Measurements from ENCODE around the gene DTD1.

The DTD1 gene

DNA sequence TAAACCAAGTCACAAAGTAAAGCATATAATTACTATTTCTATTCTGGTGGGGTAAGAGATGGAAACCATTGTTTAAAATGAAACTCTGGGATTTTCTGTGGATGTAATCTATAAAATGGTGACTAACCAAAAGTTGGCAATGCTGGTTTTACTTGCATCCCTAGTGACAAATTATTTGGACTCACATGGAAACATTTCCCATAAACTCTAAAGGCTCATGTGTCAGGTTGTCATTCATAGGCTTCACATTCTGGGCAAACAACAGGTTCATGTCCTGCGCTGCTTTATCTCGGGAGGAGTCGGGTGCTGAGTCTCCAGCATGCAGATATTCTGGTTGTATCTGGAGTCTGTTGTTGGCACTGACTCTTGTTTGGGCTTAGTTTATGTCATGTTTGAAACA is 127.7 kb downstream of the DTD1 start:
- DNase-seq: no peak

DNA sequence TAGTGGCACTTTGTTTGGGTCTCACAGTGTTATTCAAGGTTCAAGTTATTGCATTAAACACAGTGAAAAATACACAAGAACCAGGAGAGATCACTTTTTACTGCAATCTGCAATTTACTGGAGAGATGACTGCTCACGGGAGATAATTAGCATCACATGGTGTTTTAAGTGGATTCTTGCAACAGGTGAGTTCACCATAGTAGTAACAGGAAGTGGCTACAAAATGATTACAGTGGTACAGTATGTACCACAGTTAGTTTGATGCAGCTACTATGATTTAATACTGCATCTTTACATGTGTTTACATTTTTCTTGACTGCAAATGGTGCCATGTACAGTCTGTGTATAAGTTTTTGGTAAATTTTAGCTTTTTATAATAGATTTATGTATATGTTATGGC is 129.2 kb downstream of the DTD1 start:
- no peak for DNase-seq

- no peak for DNase-seq
Measured at GRCh38 chr20:18718129-18718528, 130.3 kb downstream of the DTD1 start.

- no peak for DNase-seq
Measured at GRCh38 chr20:18719426-18719825, 131.6 kb downstream of the DTD1 start.

- no peak for DNase-seq
Measured at GRCh38 chr20:18721551-18722115, 133.8 kb downstream of the DTD1 start.

GRCh38 chr20:18722371-18722770 is 134.5 kb downstream of the DTD1 start:
- peak; percentile 39 for DNase-seq

GRCh38 chr20:18724077-18724476 is 136.2 kb downstream of the DTD1 start:
- no peak for DNase-seq

DNA sequence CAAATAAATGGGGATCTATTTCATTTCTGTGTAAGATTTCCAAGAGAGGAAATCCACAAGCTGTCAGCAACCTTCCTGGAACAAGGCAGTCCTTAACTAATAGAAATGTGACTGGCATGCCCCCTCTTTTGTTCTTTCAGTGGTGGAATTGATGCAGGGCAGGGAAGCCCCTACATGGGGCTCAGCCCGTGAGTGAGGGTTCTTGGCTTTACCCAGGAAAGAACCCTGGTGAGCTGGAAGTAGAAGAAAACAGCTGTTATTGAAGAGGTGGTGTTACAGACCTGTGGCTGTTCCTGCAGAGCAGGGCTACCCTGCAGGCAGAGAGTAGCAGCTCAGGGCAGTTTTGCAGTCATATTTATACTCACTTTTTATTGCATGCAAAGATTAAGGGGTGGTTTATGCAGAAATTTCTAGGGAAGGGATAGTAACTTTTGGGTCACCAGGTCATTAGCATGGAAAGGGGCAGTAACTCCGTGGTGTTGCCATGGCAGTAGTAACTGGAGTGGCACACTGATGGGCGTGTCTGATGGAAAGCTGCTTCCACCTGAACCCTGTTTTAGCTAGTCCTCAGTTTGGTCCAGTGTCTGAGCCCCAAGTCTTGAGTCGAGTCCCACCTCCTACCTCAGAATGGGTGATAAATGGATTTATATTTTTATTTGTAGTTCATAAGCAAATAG is 137.1 kb downstream of the DTD1 start:
- DNase-seq: no peak

- DNase-seq: peak; percentile 48
Measured at GRCh38 chr20:18727032-18727508, 139.2 kb downstream of the DTD1 start.

DNA sequence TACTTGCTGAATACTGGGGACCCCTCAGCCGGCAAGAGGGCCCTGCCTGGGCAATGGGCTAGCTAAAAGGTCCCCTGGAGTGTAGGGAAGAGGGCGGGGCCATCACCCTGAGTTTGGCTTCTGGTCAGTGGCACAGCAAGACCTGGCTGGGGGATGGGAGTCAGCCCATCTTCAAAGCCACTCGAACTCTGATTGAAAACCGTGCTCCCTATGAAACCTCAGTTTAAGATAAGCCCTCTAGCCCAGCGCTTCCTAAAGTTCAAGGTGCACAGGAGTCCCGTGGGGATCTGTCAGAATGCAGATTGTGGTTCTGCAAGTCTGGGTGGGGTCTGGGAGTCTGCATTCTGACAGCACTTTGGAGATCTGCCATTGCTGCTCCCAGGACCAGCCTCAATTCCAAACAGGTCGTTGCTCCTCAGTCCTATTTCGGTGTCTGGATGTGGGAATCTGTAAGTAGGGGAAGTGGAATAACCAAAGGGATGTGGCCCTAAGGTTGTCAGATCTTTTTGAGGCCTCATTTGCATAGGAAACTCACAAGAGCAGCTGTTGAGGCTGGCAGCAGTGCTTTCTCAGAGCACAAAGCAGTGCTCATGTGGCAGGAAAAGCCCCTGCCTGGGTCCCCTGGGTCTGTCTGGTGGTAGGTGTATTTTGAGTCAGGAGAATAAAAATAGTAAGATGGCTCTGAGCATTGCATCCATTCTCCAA is 140.5 kb downstream of the DTD1 start:
- DNase-seq: no peak

DNA sequence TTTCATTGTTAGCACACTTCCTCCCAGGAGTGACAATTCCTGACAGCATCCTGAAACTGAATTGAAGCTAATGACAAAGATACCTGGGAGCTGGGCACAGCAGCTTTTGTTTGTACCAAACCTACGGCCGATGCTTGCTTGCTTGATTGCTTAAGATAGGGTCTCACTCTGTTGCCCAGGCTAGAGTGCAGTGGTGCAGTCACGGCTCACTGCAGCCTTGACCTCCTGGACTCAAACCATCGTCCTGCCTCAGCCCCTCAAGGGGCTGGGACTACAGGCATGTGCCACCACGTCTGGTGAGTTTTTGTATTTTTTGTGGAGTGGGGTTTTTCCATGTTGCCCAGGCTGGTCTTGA is 141.0 kb downstream of the DTD1 start:
- DNase-seq: no peak

DNA sequence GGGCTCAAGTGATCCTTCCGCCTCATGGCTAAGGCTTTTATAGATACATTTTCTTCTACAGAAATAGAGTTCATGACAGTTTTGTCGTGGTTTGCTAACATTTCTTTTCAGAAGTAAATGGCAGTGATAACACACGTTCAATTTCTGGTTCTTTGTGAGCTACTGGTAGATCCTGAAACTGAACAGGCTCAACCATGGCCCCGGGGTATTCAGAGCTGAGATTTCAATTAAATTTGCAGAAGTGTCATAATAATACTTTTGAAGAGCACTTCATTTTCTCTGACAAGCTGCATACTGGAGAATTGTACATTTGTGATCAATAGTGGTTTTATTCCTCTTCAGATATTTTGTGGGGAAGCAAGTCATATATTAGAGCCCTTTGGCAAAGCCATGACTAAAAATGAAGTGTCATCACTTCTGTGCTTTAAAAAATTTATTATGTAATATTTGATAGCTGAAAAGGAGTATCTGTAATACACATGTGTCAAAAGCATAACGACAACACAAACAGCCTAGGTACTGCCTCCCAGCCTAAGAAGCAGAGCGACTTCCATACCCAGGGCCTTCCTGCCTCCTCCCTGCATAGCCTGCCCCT is 141.5 kb downstream of the DTD1 start:
- no peak for DNase-seq

- no peak for DNase-seq
Measured at GRCh38 chr20:18731940-18732339, 144.1 kb downstream of the DTD1 start.

- no peak for DNase-seq
Measured at GRCh38 chr20:18734525-18735189, 146.8 kb downstream of the DTD1 start.

- no peak for DNase-seq
Measured at GRCh38 chr20:18737140-18737539, 149.3 kb downstream of the DTD1 start.

- peak; percentile 14 for DNase-seq
Measured at GRCh38 chr20:18738055-18738454, 150.2 kb downstream of the DTD1 start.

GRCh38 chr20:18738888-18739287 is 151.0 kb downstream of the DTD1 start:
- no peak for DNase-seq

GRCh38 chr20:18739751-18740166 is 151.9 kb downstream of the DTD1 start:
- no peak for DNase-seq

- no peak for DNase-seq
Measured at GRCh38 chr20:18740726-18741125, 152.9 kb downstream of the DTD1 start.

DNA sequence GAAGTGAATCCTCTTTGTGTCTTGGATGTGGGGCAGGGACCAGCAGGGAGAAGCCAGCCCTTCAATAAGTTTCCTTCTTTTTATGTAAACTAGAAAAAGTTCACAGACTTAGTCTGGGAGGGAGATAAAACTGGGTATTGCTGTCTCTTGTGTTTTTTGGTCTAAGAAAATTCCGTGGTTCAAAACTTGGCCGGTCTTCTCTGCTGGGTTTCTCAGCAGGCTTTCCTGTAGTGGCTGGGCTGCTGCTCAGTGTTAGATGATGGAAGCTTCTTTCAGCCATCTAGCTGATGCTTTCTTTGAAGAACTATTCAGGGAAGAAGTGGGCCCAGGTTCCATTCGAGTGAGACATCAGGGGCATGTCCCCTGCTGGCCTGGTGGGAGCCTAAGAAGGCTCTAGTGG is 155.0 kb downstream of the DTD1 start:
- DNase-seq: no peak

GRCh38 chr20:18743665-18744440 is 156.0 kb downstream of the DTD1 start:
- DNase-seq: peak; percentile 18

GRCh38 chr20:18747090-18747489 is 159.2 kb downstream of the DTD1 start:
- no peak for DNase-seq

DNA sequence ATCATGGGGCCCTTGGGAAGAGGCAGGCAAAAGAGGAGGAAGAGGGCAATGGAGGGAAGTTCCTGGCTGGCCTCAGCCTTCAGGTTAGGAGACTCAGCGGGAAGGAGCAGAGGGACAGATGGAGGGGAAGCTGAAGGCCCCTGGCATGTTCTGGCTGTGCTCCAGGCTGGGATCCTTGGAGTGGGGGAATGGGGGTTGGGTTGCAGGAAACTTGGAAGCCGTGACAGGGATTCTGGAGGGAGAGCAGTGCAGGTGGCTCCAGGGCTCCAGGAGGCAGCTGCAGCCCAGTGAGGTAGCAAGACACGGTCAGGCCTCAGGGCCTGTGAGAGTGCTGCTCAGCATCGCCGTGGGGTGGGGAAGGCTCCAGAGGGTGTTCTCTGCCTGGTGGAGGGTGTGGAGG is 161.1 kb downstream of the DTD1 start:
- no peak for DNase-seq

Measured in NCI-H226 (cell line).